Hepatocyte (in vitro differentiated cells): ENCODE data around the gene TOMM6. TPM values are rescaled to one million over a fixed set of nuclear protein-coding genes. Genes with fewer than 3 reads are reported as not detected.

ENCODE experiments used
- DNase-seq: peaks from one replicate; pipeline ENCODE4 v3.0.0-alpha.2; 2016; ENCODE audit warnings: low spot score
- H2AFZ ChIP-seq: fragments of 200-600 bp; sonication (generic); 2 replicates; pipeline ENCODE4 v1.6.0; 2016; ENCODE audit warnings: antibody characterized with exemption, mild to moderate bottlenecking
- H3K27ac ChIP-seq: fragments of 200-600 bp; sonication (generic); 2 replicates; pipeline ENCODE4 v1.5.1; 2016; ENCODE audit warnings: mild to moderate bottlenecking
- H3K27me3 ChIP-seq: fragments of 200-600 bp; sonication (generic); 2 replicates; pipeline ENCODE4 v1.6.1; 2016
- H3K36me3 ChIP-seq: fragments of 200-600 bp; sonication (generic); replicated peaks from 2 replicates; pipeline ENCODE4 v1.5.1; 2016; ENCODE audit warnings: low read depth; ENCODE audit not compliant: insufficient read depth
- H3K4me1 ChIP-seq: fragments of 200-600 bp; sonication (generic); 2 replicates; pipeline ENCODE4 v1.5.1; 2016; ENCODE audit warnings: mild to moderate bottlenecking, moderate library complexity; ENCODE audit not compliant: insufficient read depth
- H3K4me2 ChIP-seq: fragments of 200-600 bp; sonication (generic); 2 replicates; pipeline ENCODE4 v1.6.0; 2016
- H3K4me3 ChIP-seq: fragments of 200-600 bp; sonication (generic); 2 replicates; pipeline ENCODE4 v1.5.1; 2016; ENCODE audit warnings: mild to moderate bottlenecking
- H3K79me2 ChIP-seq: fragments of 200-600 bp; sonication (generic); 2 replicates; pipeline ENCODE4 v1.6.0; 2017; ENCODE audit warnings: mild to moderate bottlenecking
- H3K9me2 ChIP-seq: fragments of 200-600 bp; sonication (generic); replicated peaks from 2 replicates; pipeline ENCODE4 v1.6.0; 2017; ENCODE audit warnings: mild to moderate bottlenecking; ENCODE audit not compliant: insufficient read depth
- H3K9me3 ChIP-seq: fragments of 200-600 bp; sonication (generic); 2 replicates; pipeline ENCODE4 v1.5.1; 2016; ENCODE audit warnings: low read depth, mild to moderate bottlenecking
- H4K20me1 ChIP-seq: fragments of 200-600 bp; sonication (generic); 2 replicates; pipeline ENCODE4 v1.6.0; 2016; ENCODE audit warnings: mild to moderate bottlenecking; ENCODE audit not compliant: insufficient read depth, poor library complexity, severe bottlenecking
- EZH2 ChIP-seq: fragments of 200-600 bp; sonication (generic); IDR thresholded peaks from 2 replicates; pipeline ENCODE4 v1.6.1; 2016; ENCODE audit warnings: antibody characterized with exemption, mild to moderate bottlenecking, borderline replicate concordance
- EZH2phosphoT487 ChIP-seq: fragments of 200-600 bp; sonication (generic); IDR thresholded peaks from one replicate; pipeline ENCODE4 v1.6.1; 2018; ENCODE audit warnings: antibody characterized with exemption, mild to moderate bottlenecking, low read depth, moderate library complexity; ENCODE audit not compliant: unreplicated experiment, severe bottlenecking
- WGBS: methylation state at CpG from one replicate; pipeline ENCODE4 v1.1.6; 2016; ENCODE audit warnings: low lambda C conversion rate; ENCODE audit errors: missing lambda C conversion rate; 5-methylcytosine and 5-hydroxymethylcytosine counted together
- polyA plus RNA-seq: library from polyadenylated mRNA; unstranded; fragments of >200 nt; fragmentation: Nextera tagmentation; extraction: Ambion mirVana; gene quantifications from 2 replicates; pipeline ENCODE4 v1.2.1, GENCODE V29; 2016
- total RNA-seq: library from RNA; depleted of rRNA; stranded (reverse); fragments of >200 nt; gene quantifications from 2 replicates; pipeline ENCODE4 v1.2.3, GENCODE V29; 2014
- TF ChIP-seq, protein P1 (sequence below): fragments of 200-600 bp; sonication (generic); IDR thresholded peaks from 2 replicates; pipeline ENCODE4 v1.5.1; 2016; ENCODE audit warnings: antibody characterized with exemption, mild to moderate bottlenecking; ENCODE audit not compliant: poor library complexity

Gene TOMM6
- total and polyA plus RNA-seq, 2 experiments from 2014 or later = 127 to 211 TPM

DNA sequence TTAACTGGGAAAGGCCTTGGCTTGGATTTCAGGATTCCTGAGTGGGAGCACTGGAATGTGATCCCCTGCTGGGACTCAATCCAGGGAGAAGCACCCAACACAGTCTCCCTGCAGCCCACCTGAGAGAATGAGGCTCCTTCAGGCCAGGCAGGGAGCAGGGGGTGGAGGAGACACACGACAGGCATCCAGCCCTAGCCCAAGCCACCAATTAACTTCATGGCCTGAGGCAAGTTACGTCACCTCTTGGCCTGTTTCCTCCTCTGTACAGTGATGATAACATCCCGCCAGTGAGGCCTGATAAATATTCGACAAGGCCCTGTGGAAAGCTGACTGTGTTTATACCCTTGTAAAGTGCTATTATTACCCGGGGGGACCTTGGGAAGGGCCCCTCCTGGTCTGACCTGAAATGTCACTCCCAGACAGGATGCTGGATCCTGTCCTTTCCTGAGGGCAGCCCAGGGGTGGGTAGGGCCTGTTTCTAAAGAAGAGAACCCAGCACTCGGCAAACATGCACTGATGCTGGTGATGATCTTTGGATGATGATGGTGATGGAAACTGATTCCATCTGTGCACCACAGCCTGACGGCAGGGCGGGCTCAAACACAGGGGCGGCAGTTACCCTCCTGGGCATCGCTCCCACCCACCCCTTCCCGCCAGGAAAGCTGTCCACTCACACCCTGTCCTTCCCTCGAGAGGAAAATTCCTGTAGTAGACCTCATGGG is 20.2 kb upstream of the TOMM6 start:
- peaks cover 27% of the 10 kb centered on the region for H3K4me1 ChIP-seq
- DNase-seq = peak; percentile 72
- no peaks in the 10 kb centered on the region for H3K27me3 ChIP-seq
- H3K4me2 ChIP-seq = no peak overlapping the region
- no peak overlapping the region for H3K4me3 ChIP-seq
- no peaks in the 10 kb centered on the region for H3K9me2 ChIP-seq
- no peaks in the 10 kb centered on the region for H4K20me1 ChIP-seq
- H3K9me3 ChIP-seq = no peaks in the 10 kb centered on the region
- H2AFZ ChIP-seq = no peak overlapping the region
- WGBS = 41% methylated on average over 12 of the region's 12 CpGs
- H3K79me2 ChIP-seq = no peaks in the 10 kb centered on the region
- TF ChIP-seq EZH2 (no peak), EZH2phosphoT487 (no peak)
- TF ChIP-seq, protein P1, sequence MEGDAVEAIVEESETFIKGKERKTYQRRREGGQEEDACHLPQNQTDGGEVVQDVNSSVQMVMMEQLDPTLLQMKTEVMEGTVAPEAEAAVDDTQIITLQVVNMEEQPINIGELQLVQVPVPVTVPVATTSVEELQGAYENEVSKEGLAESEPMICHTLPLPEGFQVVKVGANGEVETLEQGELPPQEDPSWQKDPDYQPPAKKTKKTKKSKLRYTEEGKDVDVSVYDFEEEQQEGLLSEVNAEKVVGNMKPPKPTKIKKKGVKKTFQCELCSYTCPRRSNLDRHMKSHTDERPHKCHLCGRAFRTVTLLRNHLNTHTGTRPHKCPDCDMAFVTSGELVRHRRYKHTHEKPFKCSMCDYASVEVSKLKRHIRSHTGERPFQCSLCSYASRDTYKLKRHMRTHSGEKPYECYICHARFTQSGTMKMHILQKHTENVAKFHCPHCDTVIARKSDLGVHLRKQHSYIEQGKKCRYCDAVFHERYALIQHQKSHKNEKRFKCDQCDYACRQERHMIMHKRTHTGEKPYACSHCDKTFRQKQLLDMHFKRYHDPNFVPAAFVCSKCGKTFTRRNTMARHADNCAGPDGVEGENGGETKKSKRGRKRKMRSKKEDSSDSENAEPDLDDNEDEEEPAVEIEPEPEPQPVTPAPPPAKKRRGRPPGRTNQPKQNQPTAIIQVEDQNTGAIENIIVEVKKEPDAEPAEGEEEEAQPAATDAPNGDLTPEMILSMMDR = no peak
- peak overlapping the region; percentile 91 for H3K27ac ChIP-seq
- H3K36me3 ChIP-seq = no peaks in the 10 kb centered on the region

DNA sequence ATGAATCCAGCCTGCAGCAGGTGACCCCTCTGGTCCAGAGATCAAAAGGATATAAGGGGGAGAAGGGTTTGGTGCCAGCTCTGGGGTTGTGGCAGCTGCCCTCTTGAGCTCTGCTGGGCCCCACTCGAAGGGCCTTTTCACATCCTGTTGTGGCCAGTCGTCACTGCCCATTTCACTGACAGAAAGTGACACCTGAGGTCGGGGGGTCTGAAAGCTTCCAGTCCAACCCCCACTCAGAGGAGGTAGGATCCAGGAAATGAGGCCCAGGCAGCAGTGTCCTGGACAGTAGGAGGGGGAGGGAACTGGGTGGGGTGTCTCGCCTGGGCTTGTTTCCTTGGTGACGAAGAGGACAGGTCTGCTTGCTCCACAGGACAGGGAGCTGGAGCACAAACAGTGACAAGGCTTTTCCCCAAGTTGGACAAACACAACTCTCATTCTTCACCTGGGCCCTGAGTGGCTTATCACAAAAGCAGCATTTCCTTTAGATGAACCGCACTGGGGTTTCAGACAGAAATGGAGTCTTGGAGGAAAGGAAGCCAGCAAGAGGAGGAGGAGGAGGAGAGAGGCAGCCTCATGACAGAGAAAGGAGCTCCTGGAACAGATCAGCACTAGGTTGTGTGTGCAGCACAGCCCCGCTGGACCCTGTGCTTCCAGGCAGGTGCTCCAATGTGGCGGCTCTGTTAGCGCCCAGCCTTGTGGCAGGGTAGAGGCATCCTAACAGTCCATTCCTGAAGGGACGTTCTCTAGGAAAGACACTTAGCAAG is 18.8 kb upstream of the TOMM6 start:
- H3K9me2 ChIP-seq = no peaks in the 10 kb centered on the region
- no peaks in the 10 kb centered on the region for H3K36me3 ChIP-seq
- no peaks in the 10 kb centered on the region for H3K79me2 ChIP-seq
- WGBS = 64% methylated on average over 10 of the region's 10 CpGs
- H3K27ac ChIP-seq = peak overlapping the region; percentile 91
- no peaks in the 10 kb centered on the region for H3K9me3 ChIP-seq
- DNase-seq = peak; percentile 78
- peaks cover 27% of the 10 kb centered on the region for H3K4me1 ChIP-seq
- TF ChIP-seq, protein P1 = no peak
- TF ChIP-seq EZH2phosphoT487 = no peak
- no peak for TF ChIP-seq EZH2
- H4K20me1 ChIP-seq = no peaks in the 10 kb centered on the region
- H2AFZ ChIP-seq = no peak overlapping the region
- no peaks in the 10 kb centered on the region for H3K27me3 ChIP-seq
- peak overlapping the region; percentile 50 for H3K4me2 ChIP-seq
- H3K4me3 ChIP-seq = no peak overlapping the region

DNA sequence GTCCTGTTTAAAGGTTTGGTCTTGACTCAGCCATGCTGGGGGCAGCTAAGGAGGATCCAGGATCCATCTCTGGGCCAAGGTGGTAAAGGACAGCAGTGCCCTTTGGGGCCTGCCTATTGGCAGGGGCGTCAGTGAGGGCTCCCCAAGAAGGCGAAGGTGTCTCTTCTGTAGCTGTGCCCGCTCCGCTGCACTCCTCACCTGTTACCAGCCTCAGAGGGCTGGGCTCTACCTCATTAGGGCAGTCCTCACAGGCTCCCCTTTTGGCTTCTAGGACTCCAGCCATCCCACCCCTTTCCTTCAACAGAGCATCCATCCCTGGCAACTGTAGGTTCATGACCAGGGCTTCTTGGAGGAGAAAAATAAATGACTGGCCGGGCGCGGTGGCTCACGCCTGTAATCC is 18.1 kb upstream of the TOMM6 start:
- Histone ChIP-seq H3K9me3 (no peaks in the 10 kb centered on the region), H3K27ac (peak overlapping the region; percentile 91), H3K79me2 (no peaks in the 10 kb centered on the region), H4K20me1 (no peaks in the 10 kb centered on the region), H3K4me3 (no peak overlapping the region), H3K4me2 (no peak overlapping the region), H3K36me3 (no peaks in the 10 kb centered on the region), H3K27me3 (no peaks in the 10 kb centered on the region), H3K4me1 (peaks cover 27% of the 10 kb centered on the region), H2AFZ (no peak overlapping the region), H3K9me2 (no peaks in the 10 kb centered on the region)
- DNase-seq = no peak
- 96% methylated on average over 8 of the region's 8 CpGs for WGBS
- TF ChIP-seq, protein P1 = no peak
- TF ChIP-seq EZH2 (no peak), EZH2phosphoT487 (no peak)
